HG03460 (cell line): ENCODE results near the gene NAT8L.

Source experiments
- ATAC-seq: cut with Tn5 transposase; IDR thresholded peaks from one replicate; pipeline ENCODE4 v1.9.1; 2021; ENCODE audit not compliant: unreplicated experiment

Gene NAT8L

GRCh38 chr4:2063557-2064275 lies 4.6 kb downstream of the NAT8L start:
- ATAC-seq: no peak

DNA sequence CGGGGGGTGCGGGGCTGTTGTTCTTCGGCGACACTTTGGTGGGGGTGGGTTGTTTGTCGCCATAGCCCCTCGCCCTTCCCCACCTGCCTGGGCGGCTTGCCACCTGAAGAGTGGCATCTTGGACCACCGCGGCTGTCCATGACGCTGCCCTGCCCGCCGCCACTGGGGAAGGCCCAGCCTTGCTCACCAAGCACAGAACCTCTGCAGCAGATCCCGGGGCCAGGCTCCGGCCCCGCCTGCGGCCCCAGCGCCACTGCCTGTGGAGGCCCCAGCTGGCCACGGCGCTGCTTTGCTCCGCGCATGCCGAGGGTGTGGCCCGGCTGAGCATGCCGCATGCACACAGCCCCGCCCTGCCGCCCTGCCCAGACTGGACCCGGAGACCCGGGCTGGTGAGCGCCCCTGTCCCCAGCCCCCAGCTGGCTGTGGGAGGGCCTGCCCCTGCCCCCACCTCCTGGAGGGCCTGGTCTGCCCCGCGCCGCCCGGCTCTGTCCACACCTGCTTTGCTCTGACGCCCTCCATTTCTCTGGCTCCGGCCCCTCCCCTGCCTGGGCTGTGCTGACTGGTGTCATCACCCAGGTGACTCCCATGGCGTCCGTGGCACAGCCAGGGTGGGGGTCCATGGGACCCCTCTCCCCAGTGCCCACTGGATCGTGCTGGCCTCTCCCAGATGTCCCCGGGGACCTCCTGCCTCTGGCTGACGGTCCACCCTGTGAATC lies 5.3 kb downstream of the NAT8L start:
- no peak for ATAC-seq

DNA sequence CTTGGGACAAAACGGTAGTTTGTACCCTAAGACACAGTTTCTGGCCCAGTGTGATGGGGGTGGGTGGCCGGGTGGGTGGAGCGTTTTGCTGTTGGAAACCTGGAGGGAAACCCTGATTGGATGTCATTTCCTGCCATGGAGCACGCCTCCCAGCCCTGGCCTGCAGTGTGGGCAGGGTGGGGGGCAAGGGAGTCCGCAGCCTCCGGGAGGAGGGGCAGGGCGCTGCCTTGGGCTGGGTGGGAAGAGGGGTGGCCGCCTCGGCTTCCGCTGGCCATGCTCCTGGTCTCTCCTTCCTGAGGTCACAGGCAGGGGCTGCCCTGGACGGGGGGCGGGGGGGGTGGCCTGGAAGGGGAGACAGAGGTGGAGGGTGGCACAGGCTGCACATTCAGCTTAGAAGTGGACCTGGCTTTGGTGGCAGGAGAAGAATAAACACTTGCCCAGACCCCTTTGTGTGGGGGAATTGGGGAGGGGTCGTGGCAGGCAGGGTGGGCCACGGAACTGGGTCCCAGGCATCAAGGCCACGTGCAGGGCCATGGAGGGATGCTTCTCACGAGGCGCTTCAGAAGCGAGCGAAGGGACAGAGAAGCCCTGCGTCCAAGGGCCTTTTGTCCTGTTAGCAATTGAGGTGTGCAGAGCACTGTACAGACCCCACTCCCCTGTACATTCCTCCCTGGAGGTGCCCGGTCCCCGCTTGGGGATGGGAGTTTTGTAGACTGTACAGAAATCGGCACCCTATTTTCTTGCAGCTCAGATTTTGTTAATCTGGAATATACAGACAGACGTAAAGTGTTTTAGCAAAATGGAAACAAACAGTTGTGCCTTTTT lies 6.2 kb downstream of the NAT8L start:
- no peak for ATAC-seq

GRCh38 chr4:2066011-2066551 lies 7.0 kb downstream of the NAT8L start:
- ATAC-seq: no peak

DNA sequence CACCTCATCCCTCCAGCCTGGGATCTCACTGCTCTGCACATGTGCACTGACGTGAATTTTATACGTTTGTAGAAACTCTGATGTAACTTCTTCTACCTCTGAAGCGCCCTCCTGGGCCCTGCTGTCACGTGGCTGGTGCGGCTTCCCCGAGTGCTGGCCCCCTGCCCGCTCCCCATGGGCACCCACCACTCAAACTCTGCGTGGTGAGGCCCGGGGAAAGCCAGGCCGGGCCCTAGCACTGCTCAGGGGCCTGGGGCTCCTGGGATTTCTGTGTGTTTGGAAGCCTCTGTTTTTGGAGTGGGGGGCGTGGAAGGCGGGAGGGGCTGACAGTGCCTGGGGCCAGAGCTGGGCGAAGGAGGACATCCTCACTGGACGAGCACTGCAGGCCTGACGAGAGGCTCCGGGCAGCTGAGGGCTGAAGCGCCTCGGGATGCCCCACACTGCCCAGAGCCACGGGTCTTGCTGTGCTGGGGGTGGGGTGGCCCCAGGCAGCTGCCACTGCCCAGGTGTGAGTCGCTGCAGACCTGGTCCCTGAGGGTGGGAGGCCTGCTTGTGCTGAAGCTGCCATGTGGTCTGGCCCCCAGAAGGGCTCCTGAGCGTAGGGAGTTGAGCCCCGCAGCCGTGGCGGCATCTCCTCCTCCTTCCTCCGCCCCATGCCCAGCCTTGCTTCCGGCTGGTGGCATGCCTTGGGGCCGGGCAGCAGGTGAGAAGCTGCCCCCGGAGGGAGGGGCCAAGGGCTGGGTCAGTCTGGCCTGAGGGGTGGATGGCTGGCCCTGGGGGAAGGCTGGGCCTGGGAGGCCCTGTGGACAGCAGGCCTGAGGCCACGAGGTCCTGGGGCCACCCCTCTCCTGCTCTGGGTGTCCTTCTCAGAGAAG lies 7.7 kb downstream of the NAT8L start:
- ATAC-seq: no peak

DNA sequence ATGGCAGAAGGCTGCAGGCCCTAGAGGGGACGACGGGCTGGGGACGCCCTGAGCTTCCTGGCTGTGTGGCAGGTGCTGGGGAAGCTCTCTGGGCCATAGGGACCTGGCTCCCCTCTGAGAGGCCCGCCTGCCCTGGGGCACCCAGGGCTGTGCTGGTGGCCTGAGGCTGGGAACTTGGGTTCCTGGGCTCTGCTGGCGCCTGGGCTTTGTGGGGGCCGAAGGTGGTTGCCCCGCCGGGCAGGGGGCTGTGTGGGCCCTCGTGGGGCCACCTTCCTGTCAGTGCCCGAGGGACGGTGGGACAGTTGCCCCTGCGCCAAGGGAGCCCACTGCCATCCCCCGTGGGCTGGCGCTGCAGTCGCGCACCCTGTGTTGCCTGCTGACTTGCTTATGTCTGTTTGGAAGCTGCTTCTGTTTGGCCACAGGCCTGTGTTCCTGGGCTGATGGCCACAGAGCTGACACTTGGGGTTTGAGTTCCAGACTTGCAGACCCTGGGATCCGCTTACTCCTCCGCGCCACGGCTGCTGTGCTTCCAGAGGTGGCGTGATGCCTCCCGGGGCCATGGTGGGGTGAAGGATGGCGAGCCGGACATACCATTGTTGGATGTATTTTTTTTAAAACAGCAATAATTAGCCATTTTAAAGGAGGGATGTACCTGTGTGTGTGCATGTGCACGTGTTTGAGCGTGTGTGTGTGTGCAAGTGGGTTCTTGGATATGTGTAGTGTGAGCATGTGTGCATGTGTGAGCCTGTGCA lies 8.5 kb downstream of the NAT8L start:
- no peak for ATAC-seq

GRCh38 chr4:2068198-2068470 lies 9.0 kb downstream of the NAT8L start:
- no peak for ATAC-seq

DNA sequence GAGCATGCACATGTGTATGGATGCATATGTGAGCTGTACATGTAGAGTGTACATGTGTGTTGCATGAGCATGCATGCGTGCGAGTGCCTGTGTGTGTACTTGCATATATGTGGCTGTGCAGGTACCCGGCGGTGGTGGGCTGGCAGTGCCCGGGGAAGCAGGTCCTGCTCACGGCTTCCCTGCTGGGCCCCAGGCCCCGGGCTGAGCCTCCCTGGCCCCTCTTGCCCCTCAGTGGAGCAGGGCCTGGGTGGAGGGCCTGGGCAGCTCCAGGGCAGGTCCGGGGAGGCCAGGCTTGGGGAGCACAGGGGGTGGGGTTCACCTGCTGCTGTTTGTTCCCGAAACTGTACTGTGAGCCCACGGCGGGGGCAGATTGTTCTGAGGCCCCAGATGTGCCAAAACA lies 9.4 kb downstream of the NAT8L start:
- ATAC-seq: no peak

- ATAC-seq: no peak
These were observed 10.2 kb downstream of the NAT8L start for GRCh38 chr4:2069161-2069971.

GRCh38 chr4:2069986-2070385 lies 10.9 kb downstream of the NAT8L start:
- ATAC-seq: no peak

DNA sequence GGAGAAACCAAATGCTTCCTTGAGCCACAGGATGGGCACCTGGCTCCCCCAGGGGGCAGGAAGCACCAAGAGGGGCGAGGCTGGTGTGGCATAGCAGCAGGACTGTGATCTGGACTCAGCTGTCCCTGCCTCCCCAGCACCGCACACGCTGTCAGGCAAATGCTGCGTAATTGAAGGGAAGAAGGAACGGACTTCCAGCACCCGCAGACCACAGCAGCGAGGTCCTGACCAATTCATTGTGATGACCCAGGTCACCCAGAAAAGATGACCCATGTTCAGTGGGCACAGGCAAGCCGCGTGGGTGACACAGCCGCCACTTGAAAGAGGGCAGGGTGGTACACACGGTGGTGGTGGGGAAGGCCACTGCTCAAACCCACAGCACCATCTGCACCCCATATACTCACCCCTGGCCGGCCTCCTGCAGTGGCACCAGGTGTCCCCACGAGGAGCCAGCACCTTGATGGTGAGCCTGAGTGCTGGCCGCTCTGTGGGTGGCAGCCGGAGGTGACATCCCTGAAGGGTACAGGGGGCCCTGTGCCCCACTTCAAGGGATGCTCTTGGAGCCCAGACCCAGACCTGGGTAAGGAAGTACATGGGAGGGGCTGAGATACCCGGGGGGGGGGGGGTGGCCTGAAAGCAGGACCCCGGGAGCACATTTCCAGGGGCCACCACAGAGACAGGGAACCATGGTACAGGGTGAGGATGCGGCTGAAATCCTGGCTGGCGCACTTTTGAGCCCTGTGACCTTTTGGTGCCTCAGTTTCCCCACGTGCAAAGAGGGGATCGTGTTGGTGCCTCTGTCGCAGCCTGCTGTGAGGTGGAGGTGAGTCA lies 11.5 kb downstream of the NAT8L start:
- no peak for ATAC-seq

- no peak for ATAC-seq
These were observed 12.3 kb downstream of the NAT8L start for GRCh38 chr4:2071252-2071911.

DNA sequence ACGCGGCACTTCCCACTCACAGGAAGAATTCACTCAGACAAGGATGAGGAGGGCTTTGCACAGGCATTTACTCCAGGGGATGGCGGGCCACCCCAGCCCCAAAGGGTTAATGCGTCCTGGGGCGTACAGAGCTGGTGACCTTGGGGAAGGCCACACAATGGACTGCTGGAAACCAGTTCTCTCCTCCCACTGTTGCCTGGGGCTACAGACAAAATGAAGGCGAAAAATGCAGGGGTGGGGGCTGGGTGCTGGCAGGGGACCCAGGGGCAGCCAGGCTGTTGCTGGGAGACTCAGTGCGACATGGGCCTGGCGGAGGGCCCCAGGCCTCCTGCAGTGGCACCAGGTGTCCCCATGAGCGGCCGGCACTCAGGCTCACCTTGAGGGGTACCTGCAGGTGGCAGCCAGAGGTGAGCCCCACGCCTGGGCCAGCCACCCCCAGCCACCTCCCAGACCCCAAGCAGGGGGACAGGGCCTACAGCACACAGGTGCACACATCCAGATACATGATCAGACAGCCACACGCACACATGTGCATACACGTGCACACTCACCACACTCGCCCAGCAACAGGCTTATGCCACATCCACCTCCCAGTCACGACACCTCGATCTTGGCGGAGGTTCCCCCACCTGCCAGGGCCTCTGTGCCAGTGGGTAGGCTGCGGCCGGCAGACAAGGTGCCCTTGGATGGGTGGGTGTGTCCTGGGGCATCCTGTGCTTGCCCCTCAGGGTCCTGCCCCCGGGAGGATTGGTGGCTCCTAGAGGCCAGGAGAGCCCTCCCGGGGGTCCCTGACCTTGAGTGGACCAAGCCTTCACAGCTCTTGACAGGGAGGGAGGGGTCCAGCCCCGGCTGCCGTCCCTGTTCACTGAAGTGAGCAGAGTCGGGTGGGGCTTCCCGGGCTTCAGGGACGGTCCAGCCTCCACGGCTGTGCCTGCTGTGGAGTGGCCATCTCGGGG lies 13.1 kb downstream of the NAT8L start:
- no peak for ATAC-seq

GRCh38 chr4:2072971-2073807 lies 14.1 kb downstream of the NAT8L start:
- ATAC-seq: no peak

GRCh38 chr4:2073808-2074481 lies 14.8 kb downstream of the NAT8L start:
- ATAC-seq: no peak
